ENCODE data around the gene ADCY7. TPM values are rescaled to one million over a fixed set of nuclear protein-coding genes. Genes with fewer than 3 reads are reported as not detected.

Gene ADCY7
- polyA plus RNA-seq, 12 donors = 4.8 to 17.4 (median 7.0) TPM; not detected in 1

DNA sequence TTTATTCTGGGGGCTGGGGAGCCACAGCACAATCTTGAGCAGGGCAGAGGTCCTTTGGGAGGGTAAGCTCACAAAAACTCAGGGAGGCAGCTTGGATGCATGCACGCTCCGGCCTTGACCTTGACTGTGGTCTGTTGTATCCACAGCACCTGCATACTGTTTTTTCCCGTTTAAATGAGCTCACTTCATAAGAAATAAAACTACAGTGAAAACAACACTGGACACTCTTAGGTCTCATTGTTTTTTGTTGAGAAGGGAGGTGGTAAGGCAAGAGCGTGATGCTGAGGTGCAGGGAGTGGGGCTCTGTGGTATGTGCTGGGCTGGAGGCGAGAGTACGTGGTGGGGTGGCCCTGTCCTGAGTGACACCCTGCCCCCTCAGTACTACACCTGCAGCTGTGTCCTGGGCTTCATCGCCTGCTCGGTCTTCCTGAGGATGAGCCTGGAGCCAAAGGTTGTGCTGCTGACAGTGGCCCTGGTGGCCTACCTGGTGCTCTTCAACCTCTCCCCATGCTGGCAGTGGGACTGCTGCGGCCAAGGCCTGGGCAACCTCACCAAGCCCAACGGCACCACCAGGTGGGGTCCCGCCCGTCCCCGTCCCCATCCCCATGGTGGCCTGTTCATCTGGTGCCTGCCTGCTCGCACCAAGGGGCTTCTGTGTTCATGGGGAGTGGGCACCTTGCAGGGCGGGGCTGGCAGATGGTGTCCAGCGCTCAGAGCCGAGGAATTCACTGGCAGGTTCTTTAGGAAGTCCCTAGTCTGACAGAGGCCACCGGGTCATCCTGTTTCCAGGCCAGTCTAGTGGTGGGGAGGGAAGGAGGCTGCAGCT lies 44.2 kb downstream of the ADCY7 start:
- no peak for DNase-seq

- DNase-seq = no peak
Measured at GRCh38 chr16:50311134-50311528, 44.8 kb downstream of the ADCY7 start.

GRCh38 chr16:50311891-50312501 lies 45.6 kb downstream of the ADCY7 start:
- no peak for DNase-seq

DNA sequence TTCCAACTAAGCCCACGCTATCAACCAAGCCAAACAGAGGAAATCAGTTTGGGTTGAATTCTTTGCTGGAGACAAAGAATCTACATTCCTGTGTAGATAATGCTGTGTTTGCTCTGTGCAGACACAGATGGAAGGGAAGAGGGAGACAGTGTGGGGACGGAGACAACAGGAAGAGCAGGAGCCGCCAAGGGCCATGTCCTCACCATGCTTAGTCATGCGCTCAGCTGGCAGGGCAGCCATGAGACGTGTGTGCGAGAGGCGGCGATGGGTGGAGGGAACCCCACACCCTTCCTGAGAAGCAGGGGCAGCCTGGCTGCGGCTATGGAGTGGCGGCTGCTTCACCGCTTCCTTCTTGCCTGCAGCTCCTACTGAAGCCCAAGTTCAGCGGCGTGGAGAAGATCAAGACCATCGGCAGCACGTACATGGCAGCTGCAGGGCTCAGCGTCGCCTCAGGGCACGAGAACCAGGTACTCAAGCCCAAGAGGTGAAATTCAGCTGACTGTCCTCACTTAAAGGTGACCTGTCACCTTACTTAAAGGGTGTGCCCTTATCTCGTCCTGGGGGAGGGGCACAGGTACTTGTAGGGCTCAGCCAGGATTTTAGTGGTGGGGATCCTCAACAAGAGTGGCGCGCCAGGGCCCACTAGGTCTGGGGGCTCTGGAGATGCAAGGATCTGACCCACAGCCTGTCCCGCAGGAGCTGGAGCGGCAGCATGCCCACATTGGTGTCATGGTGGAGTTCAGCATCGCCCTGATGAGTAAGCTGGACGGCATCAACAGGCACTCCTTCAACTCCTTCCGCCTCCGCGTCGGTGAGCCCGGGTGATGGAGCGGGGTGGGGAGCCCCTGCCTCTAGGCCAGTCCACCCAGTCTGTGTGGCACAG lies 47.5 kb downstream of the ADCY7 start:
- DNase-seq = no peak

DNA sequence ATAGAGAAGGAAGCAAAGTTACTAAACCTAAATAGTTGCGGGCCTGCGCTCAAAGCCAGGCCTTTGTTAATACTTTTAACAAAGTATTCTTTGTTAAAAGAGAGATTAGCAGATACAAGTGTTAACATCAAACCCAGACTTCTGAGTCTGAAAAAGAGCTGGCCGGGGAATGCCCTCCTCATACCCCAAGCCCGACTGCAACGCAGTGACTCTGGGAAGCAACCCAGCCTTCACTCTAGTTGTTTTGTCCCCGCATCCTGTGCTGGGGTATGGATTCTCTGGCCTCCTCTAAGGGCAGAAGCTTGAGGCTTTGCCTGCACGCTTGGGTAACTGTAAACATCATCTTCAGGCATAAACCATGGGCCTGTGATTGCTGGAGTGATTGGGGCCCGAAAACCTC lies 48.3 kb downstream of the ADCY7 start:
- DNase-seq = no peak

DNA sequence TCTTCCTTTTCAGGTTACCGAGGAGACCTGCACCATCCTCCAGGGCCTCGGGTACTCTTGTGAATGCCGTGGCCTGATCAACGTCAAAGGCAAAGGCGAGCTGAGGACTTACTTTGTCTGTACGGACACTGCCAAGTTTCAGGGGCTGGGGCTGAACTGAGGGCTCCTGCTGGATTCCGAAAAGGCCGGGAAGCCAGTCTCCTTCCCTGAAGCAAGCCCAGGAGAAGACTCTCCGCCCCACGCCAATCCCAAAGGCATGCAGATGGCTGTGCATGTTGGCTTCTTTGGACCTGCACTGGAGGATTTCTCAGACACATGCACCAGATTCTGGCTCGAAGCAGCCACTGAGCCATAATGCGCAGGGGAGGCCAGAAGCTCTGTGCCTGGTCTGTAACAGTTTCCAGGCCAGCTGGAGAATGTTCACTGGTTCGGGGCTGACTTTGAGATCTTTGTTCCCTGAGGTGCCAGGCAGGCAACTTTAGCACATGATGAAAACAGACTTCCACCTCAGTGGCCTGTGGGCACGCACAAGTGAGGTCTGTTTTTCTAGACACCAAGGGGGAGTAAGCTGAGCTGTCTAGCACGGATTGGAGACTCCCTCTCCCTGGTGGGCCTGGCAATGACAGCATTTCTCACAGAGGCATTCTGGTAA lies 49.1 kb downstream of the ADCY7 start:
- DNase-seq = no peak

DNA sequence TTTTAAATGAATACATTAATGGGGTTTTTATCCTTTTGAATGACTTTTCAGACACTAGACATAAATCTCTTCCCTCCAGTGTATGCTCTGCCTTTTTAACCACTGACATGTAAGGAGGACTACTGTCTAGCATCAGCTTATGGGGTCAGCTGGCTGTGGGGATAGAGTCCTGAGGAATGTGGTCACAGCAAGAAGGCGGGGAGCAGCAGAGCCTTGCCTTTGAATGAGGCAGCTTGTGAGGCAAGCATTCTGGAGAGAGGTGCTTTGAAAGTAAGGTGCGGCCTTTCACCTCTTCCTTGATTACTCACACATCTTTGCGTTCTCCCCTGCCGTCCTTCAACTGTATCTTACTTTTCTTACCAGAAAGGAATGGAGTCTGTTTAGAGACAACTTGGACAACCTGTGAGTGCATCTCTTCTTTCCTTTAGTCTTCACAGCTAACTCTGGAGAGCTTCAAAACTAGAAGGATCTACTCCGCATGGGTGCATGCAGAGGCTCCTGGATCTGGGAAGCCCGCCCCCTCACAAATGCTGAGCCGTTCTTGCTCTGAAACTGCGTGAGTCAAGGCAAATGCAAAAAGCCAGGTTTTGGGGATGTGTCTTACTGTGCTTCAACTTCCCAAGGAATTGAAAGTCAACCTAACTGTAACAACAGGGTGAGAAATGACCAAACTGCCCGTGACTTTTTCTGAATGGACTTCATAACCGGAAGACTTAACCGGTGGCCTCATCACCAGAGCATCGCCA lies 49.9 kb downstream of the ADCY7 start:
- DNase-seq = no peak

- no peak for DNase-seq
Measured at GRCh38 chr16:50316848-50317630, 50.7 kb downstream of the ADCY7 start.

DNA sequence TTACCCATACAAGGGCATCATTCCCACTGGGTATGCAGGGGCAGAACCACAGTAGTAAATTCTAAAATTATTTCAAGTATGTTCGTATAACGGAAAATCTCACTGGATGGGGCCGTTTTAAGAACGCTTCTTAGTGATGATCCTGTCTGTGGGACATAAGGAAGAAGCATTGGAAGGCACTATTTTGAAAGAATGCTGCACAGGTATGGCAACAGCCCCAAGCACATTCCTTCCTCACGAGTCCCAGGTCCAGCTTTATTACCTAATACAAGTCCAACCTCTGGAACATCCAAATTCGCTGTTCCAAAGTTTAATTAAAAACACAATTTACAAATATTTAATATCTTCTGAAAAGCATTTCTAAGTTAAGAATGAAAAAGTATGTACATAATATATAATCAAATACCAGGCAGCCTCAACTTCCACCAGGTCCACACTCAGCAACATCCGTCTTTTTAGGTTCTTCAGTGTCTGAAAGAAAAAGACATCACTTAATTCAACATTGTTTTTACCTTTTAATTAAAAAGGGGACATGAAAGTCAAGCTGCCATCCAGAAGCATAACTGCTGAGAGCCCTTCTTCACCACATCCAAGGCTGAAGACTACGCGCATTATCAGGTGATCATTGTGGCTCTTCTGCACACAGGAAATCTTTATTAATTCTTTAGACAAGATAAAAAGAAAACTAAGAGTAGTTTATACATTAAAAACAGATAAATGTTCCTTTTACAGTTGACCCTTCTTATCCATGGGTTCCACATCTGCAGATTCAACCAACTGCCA lies 52.6 kb downstream of the ADCY7 start:
- DNase-seq = no peak

GRCh38 chr16:50320310-50320709 lies 54.0 kb downstream of the ADCY7 start:
- DNase-seq = no peak

- DNase-seq = no peak
Measured at GRCh38 chr16:50322333-50322732, 56.0 kb downstream of the ADCY7 start.

GRCh38 chr16:50323335-50324011 lies 57.1 kb downstream of the ADCY7 start:
- DNase-seq = no peak

GRCh38 chr16:50324345-50324744 lies 58.0 kb downstream of the ADCY7 start:
- no peak for DNase-seq

DNA sequence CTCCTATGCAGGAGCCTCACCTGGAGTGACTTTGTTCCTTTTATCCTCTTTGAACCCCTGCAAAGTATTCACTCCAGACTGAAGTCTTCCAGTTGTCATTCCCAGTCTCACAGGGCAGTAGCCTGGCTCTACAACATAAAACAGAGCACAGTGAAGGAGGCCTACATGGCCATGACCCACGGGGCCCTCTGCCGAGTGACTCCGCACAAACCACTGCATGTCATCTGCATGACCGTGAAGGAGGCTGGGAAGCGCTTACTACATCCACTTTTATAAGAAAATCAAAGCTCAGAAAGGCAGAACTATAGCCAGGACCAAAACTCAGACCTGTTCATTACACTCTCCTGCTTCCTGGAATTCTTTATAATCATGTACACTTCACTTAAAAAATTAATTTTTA lies 59.9 kb downstream of the ADCY7 start:
- DNase-seq = no peak

GRCh38 chr16:50326835-50327465 lies 60.6 kb downstream of the ADCY7 start:
- no peak for DNase-seq

DNA sequence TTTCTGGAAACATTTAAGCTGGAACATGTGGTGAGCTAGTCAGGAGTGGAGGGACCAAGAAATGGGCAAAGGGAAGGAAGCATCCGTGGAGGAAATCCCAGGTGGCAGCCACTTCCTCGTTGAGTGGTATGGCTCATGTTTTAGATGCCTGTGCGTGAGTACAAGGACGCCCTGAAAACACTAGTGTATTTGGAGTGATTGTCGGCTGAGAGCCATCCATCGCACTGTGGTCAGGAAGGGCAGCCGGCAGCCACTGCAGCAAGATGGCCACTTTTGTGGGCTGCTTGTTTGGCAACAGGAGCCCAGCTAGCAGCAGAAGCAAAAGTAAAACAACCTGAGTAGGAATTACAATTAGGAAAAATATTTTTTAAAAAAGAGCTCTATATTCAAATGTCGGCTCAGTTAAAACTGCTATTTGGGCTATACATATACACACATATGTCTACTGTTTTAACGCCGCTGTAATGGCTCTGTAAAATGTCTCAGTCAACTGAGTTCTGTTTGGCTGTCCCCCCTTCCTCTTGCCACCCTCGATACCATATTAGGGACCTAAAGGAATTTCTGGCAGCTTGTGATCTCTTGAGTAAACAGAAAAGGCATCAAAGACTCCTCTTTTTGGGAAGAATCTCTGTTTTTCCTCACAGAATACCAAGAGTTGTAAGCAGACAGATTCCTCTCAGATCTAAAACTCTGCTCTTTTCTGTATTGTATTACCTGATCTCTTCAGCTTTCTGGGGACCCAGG lies 63.3 kb downstream of the ADCY7 start:
- no peak for DNase-seq

DNA sequence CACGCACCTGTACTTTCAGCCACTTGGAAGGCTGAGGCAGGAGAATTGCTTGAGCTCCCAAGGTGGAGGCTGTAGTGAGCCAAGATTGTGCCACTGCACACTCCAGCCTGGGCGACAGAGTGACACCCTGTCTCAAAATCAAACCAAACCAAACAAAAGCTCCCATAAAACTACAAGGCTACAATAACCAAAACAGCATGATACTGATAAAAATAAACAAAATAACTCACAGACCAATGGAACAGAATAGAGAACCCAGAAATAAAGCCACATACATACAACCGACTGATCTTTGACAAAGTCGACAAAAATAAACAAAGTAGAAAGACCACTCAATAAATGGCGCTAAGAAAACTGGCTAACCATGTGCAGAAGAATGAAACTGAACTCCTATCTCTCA lies 65.2 kb downstream of the ADCY7 start:
- no peak for DNase-seq

GRCh38 chr16:50332599-50332998 lies 66.2 kb downstream of the ADCY7 start:
- no peak for DNase-seq

All from muscle of arm (tissue), 12 donors.